Lower leg skin (tissue), 4 donors: ENCODE data around the gene HUS1B. TPM values are rescaled to one million over a fixed set of nuclear protein-coding genes. Genes with fewer than 3 reads are reported as not detected.

Experiments
- DNase-seq, 2 donors: peaks; one replicate each; pipeline ENCODE4 v3.0.0-alpha.2; 2019; ENCODE audit warnings: low spot score in 2 of 2
- H3K4me3 ChIP-seq: fragments of 200-600 bp; sonication (generic); 2 replicates; pipeline ENCODE4 v1.5.1; 2017; ENCODE audit warnings: mild to moderate bottlenecking, low read depth; ENCODE audit not compliant: poor library complexity, severe bottlenecking
- CTCF ChIP-seq, 3 donors: fragments of 450-650 bp; IDR thresholded peaks; one replicate each; pipeline ENCODE4 v1.5.1; 2016; ENCODE audit warnings: antibody characterized with exemption in 3 of 3, mild to moderate bottlenecking in 3 of 3, moderate library complexity in 2 of 3
- POLR2A ChIP-seq, 2 donors: fragments of 450-650 bp; IDR thresholded peaks; one replicate each; pipeline ENCODE4 v1.6.1; 2016 to 2017; ENCODE audit warnings: antibody characterized with exemption in 2 of 2, mild to moderate bottlenecking in 1 of 2, moderate library complexity in 1 of 2
- WGBS, 2 donors: methylation state at CpG; one replicate each; pipeline ENCODE4 v1.1.5; 2018; 5-methylcytosine and 5-hydroxymethylcytosine counted together
- intact Hi-C: fragments of 100-400 bp; cut with DNase I; formaldehyde crosslinking; loops from one replicate; pipeline ENCODE4 v1.15.0; 2023; ENCODE audit warnings: low total_unique reads
- total RNA-seq, 4 donors: library from RNA; depleted of rRNA; stranded (reverse); fragments of >200 nt; gene quantifications; one replicate each; pipeline ENCODE4 v1.1.0, GENCODE V29; 2016

Gene HUS1B
- total RNA-seq, 4 donors from 2014 or later = 0.49 to 1.5 (median 0.72) TPM; not detected in 1

- intact Hi-C loops = no loop called here
These were observed 50.0 kb downstream of the HUS1B start for GRCh38 chr6:606829-607379.

More at GRCh38 chr6:606829-607379, 50.0 kb downstream of the HUS1B start:
- no peak for DNase-seq
- TF ChIP-seq CTCF (IDR thresholded peaks at IDR 0.05) (no peak), POLR2A (IDR thresholded peaks at IDR 0.05) (no peak)
- 95 to 97% methylated on average over 14 of the region's 14 CpGs for WGBS, 2 donors
- H3K4me3 ChIP-seq = no peak overlapping the region

Other genes starting within 250 kb of the HUS1B start
- 10 to 100 TPM; 19.5 to 23.6 (median 20.9) TPM for gene EXOC2, start 36.0 kb upstream of the HUS1B start, total RNA-seq